ENCODE results near the gene KCNJ5.

Gene KCNJ5

GRCh38 chr11:128924104-128924503, 32.9 kb downstream of the KCNJ5 start:
- no peak overlapping the region for H3K4me2 ChIP-seq (ENCODE audit: low read length, poor library complexity, severe bottlenecking)
- H2AK5ac ChIP-seq (ENCODE audit: low read length, severe bottlenecking) = no peak overlapping the region
- WGBS = 72% methylated on average over 3 of the region's 7 CpGs
- no peak overlapping the region for H3K14ac ChIP-seq (ENCODE audit: low read length in 2 of 2)
- no peaks in the 10 kb centered on the region for H3K79me1 ChIP-seq (replicated peaks; ENCODE audit: low read length, poor library complexity, severe bottlenecking)
- H3K9ac ChIP-seq (ENCODE audit: low read length) = no peak overlapping the region
- H3K18ac ChIP-seq (ENCODE audit: low read depth in 1 of 2, low read length in 2 of 2) = no peak overlapping the region
- DNase-seq = no peak
- H2BK15ac ChIP-seq (ENCODE audit: low read depth, poor library complexity, severe bottlenecking) = no peak overlapping the region
- no peak overlapping the region for H2BK12ac ChIP-seq (ENCODE audit: low read length in 2 of 2)
- H4K8ac ChIP-seq (ENCODE audit: low read length) = no peak overlapping the region
- H3K9me3 ChIP-seq (ENCODE audit: control insufficient read depth, low read length) = no peaks in the 10 kb centered on the region
- no peak overlapping the region for H4K91ac ChIP-seq (ENCODE audit: low read length)
- H2AFZ ChIP-seq (ENCODE audit: low read depth, low read length) = no peak overlapping the region
- no peaks in the 10 kb centered on the region for H3K36me3 ChIP-seq (ENCODE audit: control insufficient read depth in 1 of 2, insufficient read depth in 2 of 2, low read depth in 1 of 2, low read length in 2 of 2)
- peaks cover 70 to 80% of the 10 kb centered on the region in 2 experiments for H3K27me3 ChIP-seq (ENCODE audit: control insufficient read depth in 1 of 2, insufficient read depth in 1 of 2, low read length in 2 of 2)
- peaks cover 3% of the 10 kb centered on the region for H3K4me1 ChIP-seq (ENCODE audit: control insufficient read depth, insufficient read depth, low read depth, low read length)
- no peak overlapping the region for H3K27ac ChIP-seq (ENCODE audit: low read length, poor library complexity, severe bottlenecking)
- H2BK120ac ChIP-seq (ENCODE audit: low read depth, low read length) = no peak overlapping the region
- H2BK5ac ChIP-seq (ENCODE audit: low read depth, low read length, poor library complexity, severe bottlenecking) = no peak overlapping the region
- no peak overlapping the region for H3K4me3 ChIP-seq (ENCODE audit: insufficient read depth in 1 of 2, low read depth in 1 of 2, low read length in 2 of 2)
- no peak overlapping the region for H3K23ac ChIP-seq (ENCODE audit: low read length in 2 of 2)
- H3K4ac ChIP-seq (ENCODE audit: low read depth in 1 of 2, low read length in 2 of 2) = no peak overlapping the region

GRCh38 chr11:128924510-128925249, 33.5 kb downstream of the KCNJ5 start:
- H3K18ac ChIP-seq (ENCODE audit: low read depth in 1 of 2, low read length in 2 of 2) = no peak overlapping the region
- H2AK5ac ChIP-seq (ENCODE audit: low read length, severe bottlenecking) = no peak overlapping the region
- H4K8ac ChIP-seq (ENCODE audit: low read length) = no peak overlapping the region
- H3K14ac ChIP-seq (ENCODE audit: low read length in 2 of 2) = peak overlapping the region in 1 of 2 experiments; percentile 58
- no peaks in the 10 kb centered on the region for H3K36me3 ChIP-seq (ENCODE audit: control insufficient read depth in 1 of 2, insufficient read depth in 2 of 2, low read depth in 1 of 2, low read length in 2 of 2)
- no peak overlapping the region for H2BK5ac ChIP-seq (ENCODE audit: low read depth, low read length, poor library complexity, severe bottlenecking)
- H2BK12ac ChIP-seq (ENCODE audit: low read length in 2 of 2) = no peak overlapping the region
- peaks cover 65 to 81% of the 10 kb centered on the region in 2 experiments for H3K27me3 ChIP-seq (ENCODE audit: control insufficient read depth in 1 of 2, insufficient read depth in 1 of 2, low read length in 2 of 2)
- H3K79me1 ChIP-seq (replicated peaks; ENCODE audit: low read length, poor library complexity, severe bottlenecking) = no peaks in the 10 kb centered on the region
- H3K4me3 ChIP-seq (ENCODE audit: insufficient read depth in 1 of 2, low read depth in 1 of 2, low read length in 2 of 2) = no peak overlapping the region
- no peak overlapping the region for H3K23ac ChIP-seq (ENCODE audit: low read length in 2 of 2)
- no peak overlapping the region for H3K9ac ChIP-seq (ENCODE audit: low read length)
- H3K9me3 ChIP-seq (ENCODE audit: control insufficient read depth, low read length) = no peaks in the 10 kb centered on the region
- WGBS = 69% methylated on average over 16 of the region's 16 CpGs
- no peak overlapping the region for H3K4ac ChIP-seq (ENCODE audit: low read depth in 1 of 2, low read length in 2 of 2)
- no peak overlapping the region for H4K91ac ChIP-seq (ENCODE audit: low read length)
- no peak overlapping the region for H2BK120ac ChIP-seq (ENCODE audit: low read depth, low read length)
- no peak overlapping the region for H3K27ac ChIP-seq (ENCODE audit: low read length, poor library complexity, severe bottlenecking)
- DNase-seq = no peak
- peaks cover 3% of the 10 kb centered on the region for H3K4me1 ChIP-seq (ENCODE audit: control insufficient read depth, insufficient read depth, low read depth, low read length)
- H3K4me2 ChIP-seq (ENCODE audit: low read length, poor library complexity, severe bottlenecking) = no peak overlapping the region
- no peak overlapping the region for H2AFZ ChIP-seq (ENCODE audit: low read depth, low read length)
- H2BK15ac ChIP-seq (ENCODE audit: low read depth, poor library complexity, severe bottlenecking) = no peak overlapping the region

- Histone ChIP-seq H2BK12ac (ENCODE audit: low read length in 2 of 2) (no peak overlapping the region), H3K9me3 (ENCODE audit: control insufficient read depth, low read length) (no peaks in the 10 kb centered on the region), H3K27ac (ENCODE audit: low read length, poor library complexity, severe bottlenecking) (no peak overlapping the region), H3K9ac (ENCODE audit: low read length) (no peak overlapping the region), H2BK5ac (ENCODE audit: low read depth, low read length, poor library complexity, severe bottlenecking) (no peak overlapping the region), H2AK5ac (ENCODE audit: low read length, severe bottlenecking) (no peak overlapping the region), H3K14ac (ENCODE audit: low read length in 2 of 2) (peak overlapping the region in 1 of 2 experiments; percentile 58), H2BK15ac (ENCODE audit: low read depth, poor library complexity, severe bottlenecking) (no peak overlapping the region), H2BK120ac (ENCODE audit: low read depth, low read length) (no peak overlapping the region), H4K8ac (ENCODE audit: low read length) (no peak overlapping the region), H3K4me1 (ENCODE audit: control insufficient read depth, insufficient read depth, low read depth, low read length) (peaks cover 4% of the 10 kb centered on the region), H3K36me3 (ENCODE audit: control insufficient read depth in 1 of 2, insufficient read depth in 2 of 2, low read depth in 1 of 2, low read length in 2 of 2) (no peaks in the 10 kb centered on the region), H2AFZ (ENCODE audit: low read depth, low read length) (no peak overlapping the region), H3K4me2 (ENCODE audit: low read length, poor library complexity, severe bottlenecking) (no peak overlapping the region), H3K79me1 (replicated peaks; ENCODE audit: low read length, poor library complexity, severe bottlenecking) (no peaks in the 10 kb centered on the region), H3K18ac (ENCODE audit: low read depth in 1 of 2, low read length in 2 of 2) (no peak overlapping the region), H3K27me3 (ENCODE audit: control insufficient read depth in 1 of 2, insufficient read depth in 1 of 2, low read length in 2 of 2) (peaks cover 60 to 80% of the 10 kb centered on the region in 2 experiments), H3K4me3 (ENCODE audit: insufficient read depth in 1 of 2, low read depth in 1 of 2, low read length in 2 of 2) (no peak overlapping the region), H3K4ac (ENCODE audit: low read depth in 1 of 2, low read length in 2 of 2) (no peak overlapping the region), H3K23ac (ENCODE audit: low read length in 2 of 2) (no peak overlapping the region), H4K91ac (ENCODE audit: low read length) (no peak overlapping the region)
- DNase-seq = no peak
- WGBS = 54% methylated on average over 2 of the region's 2 CpGs
Measured at GRCh38 chr11:128925250-128925600, 34.1 kb downstream of the KCNJ5 start.

GRCh38 chr11:128926000-128926399, 34.8 kb downstream of the KCNJ5 start:
- H2AK5ac ChIP-seq (ENCODE audit: low read length, severe bottlenecking) = no peak overlapping the region
- H2BK120ac ChIP-seq (ENCODE audit: low read depth, low read length) = no peak overlapping the region
- H4K8ac ChIP-seq (ENCODE audit: low read length) = no peak overlapping the region
- no peak overlapping the region for H3K4ac ChIP-seq (ENCODE audit: low read depth in 1 of 2, low read length in 2 of 2)
- no peak overlapping the region for H3K27ac ChIP-seq (ENCODE audit: low read length, poor library complexity, severe bottlenecking)
- H2BK5ac ChIP-seq (ENCODE audit: low read depth, low read length, poor library complexity, severe bottlenecking) = no peak overlapping the region
- peaks cover 52 to 75% of the 10 kb centered on the region in 2 experiments for H3K27me3 ChIP-seq (ENCODE audit: control insufficient read depth in 1 of 2, insufficient read depth in 1 of 2, low read length in 2 of 2)
- H4K91ac ChIP-seq (ENCODE audit: low read length) = no peak overlapping the region
- H2BK12ac ChIP-seq (ENCODE audit: low read length in 2 of 2) = no peak overlapping the region
- DNase-seq = no peak
- H3K9me3 ChIP-seq (ENCODE audit: control insufficient read depth, low read length) = no peaks in the 10 kb centered on the region
- no peaks in the 10 kb centered on the region for H3K79me1 ChIP-seq (replicated peaks; ENCODE audit: low read length, poor library complexity, severe bottlenecking)
- H3K4me3 ChIP-seq (ENCODE audit: insufficient read depth in 1 of 2, low read depth in 1 of 2, low read length in 2 of 2) = no peak overlapping the region
- H3K23ac ChIP-seq (ENCODE audit: low read length in 2 of 2) = no peak overlapping the region
- peaks cover 4% of the 10 kb centered on the region for H3K4me1 ChIP-seq (ENCODE audit: control insufficient read depth, insufficient read depth, low read depth, low read length)
- H3K18ac ChIP-seq (ENCODE audit: low read depth in 1 of 2, low read length in 2 of 2) = no peak overlapping the region
- no peak overlapping the region for H3K4me2 ChIP-seq (ENCODE audit: low read length, poor library complexity, severe bottlenecking)
- 90% methylated on average over 1 of the region's 3 CpGs for WGBS
- H3K9ac ChIP-seq (ENCODE audit: low read length) = no peak overlapping the region
- no peak overlapping the region for H2BK15ac ChIP-seq (ENCODE audit: low read depth, poor library complexity, severe bottlenecking)
- no peak overlapping the region for H2AFZ ChIP-seq (ENCODE audit: low read depth, low read length)
- no peak overlapping the region for H3K14ac ChIP-seq (ENCODE audit: low read length in 2 of 2)
- H3K36me3 ChIP-seq (ENCODE audit: control insufficient read depth in 1 of 2, insufficient read depth in 2 of 2, low read depth in 1 of 2, low read length in 2 of 2) = no peaks in the 10 kb centered on the region
